ENCODE results near the gene SAA2. TPM values are rescaled to one million over a fixed set of nuclear protein-coding genes. Genes with fewer than 3 reads are reported as not detected.
"Not testable (repeated sequence)": the region's sequence is repeated elsewhere in the genome, so short reads cannot be mapped to it uniquely, and the experiment has no call there.

The SAA2 gene
- polyA plus RNA-seq (ENCODE audit: insufficient read length in 4 of 4) = under 1 TPM in 1 of 4 donors, not detected in 3; 0.45 TPM

GRCh38 chr11:18248561-18248960 lies at the start of gene SAA2:
SAA2 (minus strand) TSS chr11:18248668; CDS start chr11:18248011, 657 bp downstream.
- DNase-seq (ENCODE audit: low read depth in 4 of 4, low spot score in 3 of 4) = no peak

GRCh38 chr11:18295316-18295715 lies 46.8 kb upstream of the SAA2 start:
- no peak for DNase-seq (ENCODE audit: low read depth in 4 of 4, low spot score in 3 of 4)

GRCh38 chr11:18294862-18295261 lies 46.4 kb upstream of the SAA2 start:
- no peak for DNase-seq (ENCODE audit: low read depth in 4 of 4, low spot score in 3 of 4)

GRCh38 chr11:18288911-18289310 lies 40.4 kb upstream of the SAA2 start:
- no peak for DNase-seq (ENCODE audit: low read depth in 4 of 4, low spot score in 3 of 4)

- DNase-seq (ENCODE audit: low read depth in 4 of 4, low spot score in 3 of 4) = no peak
Observed at GRCh38 chr11:18285841-18286240, 37.4 kb upstream of the SAA2 start.

- DNase-seq (ENCODE audit: low read depth in 4 of 4, low spot score in 3 of 4) = no peak
Observed at GRCh38 chr11:18282626-18283025, 34.2 kb upstream of the SAA2 start.

- no peak for DNase-seq (ENCODE audit: low read depth in 4 of 4, low spot score in 3 of 4)
Observed at GRCh38 chr11:18280438-18281045, 32.1 kb upstream of the SAA2 start.

GRCh38 chr11:18277565-18278271 lies 29.2 kb upstream of the SAA2 start:
- DNase-seq (ENCODE audit: low read depth in 4 of 4, low spot score in 3 of 4) = no peak

GRCh38 chr11:18271206-18271605 lies 22.7 kb upstream of the SAA2 start:
- DNase-seq (ENCODE audit: low read depth in 4 of 4, low spot score in 3 of 4) = no peak

GRCh38 chr11:18270102-18270501 lies 21.6 kb upstream of the SAA2 start:
- no peak for DNase-seq (ENCODE audit: low read depth in 4 of 4, low spot score in 3 of 4)

GRCh38 chr11:18269252-18269651 lies 20.8 kb upstream of the SAA2 start:
- not testable (repeated sequence) for DNase-seq (ENCODE audit: low read depth in 4 of 4, low spot score in 3 of 4)

GRCh38 chr11:18267335-18268133 lies 19.1 kb upstream of the SAA2 start:
- not testable (repeated sequence) for DNase-seq (ENCODE audit: low read depth in 4 of 4, low spot score in 3 of 4)

GRCh38 chr11:18265949-18266348 lies 17.5 kb upstream of the SAA2 start, which contains the start of gene SAA1:
SAA1 (plus strand) TSS chr11:18266264; CDS start chr11:18266888, 624 bp downstream.
- DNase-seq (ENCODE audit: low read depth in 4 of 4, low spot score in 3 of 4) = no peak

GRCh38 chr11:18264677-18265555 lies 16.4 kb upstream of the SAA2 start:
- DNase-seq (ENCODE audit: low read depth in 4 of 4, low spot score in 3 of 4) = no peak

- no peak for DNase-seq (ENCODE audit: low read depth in 4 of 4, low spot score in 3 of 4)
Observed at GRCh38 chr11:18264035-18264434, 15.6 kb upstream of the SAA2 start.

GRCh38 chr11:18262681-18263350 lies 14.3 kb upstream of the SAA2 start:
- DNase-seq (ENCODE audit: low read depth in 4 of 4, low spot score in 3 of 4) = not testable (repeated sequence)

- no peak for DNase-seq (ENCODE audit: low read depth in 4 of 4, low spot score in 3 of 4)
Observed at GRCh38 chr11:18261721-18262120, 13.3 kb upstream of the SAA2 start.

GRCh38 chr11:18259259-18259658 lies 10.8 kb upstream of the SAA2 start:
- DNase-seq (ENCODE audit: low read depth in 4 of 4, low spot score in 3 of 4) = no peak

GRCh38 chr11:18254781-18255361 lies 6.4 kb upstream of the SAA2 start:
- DNase-seq (ENCODE audit: low read depth in 4 of 4, low spot score in 3 of 4) = no peak
